OCI-LY7 (cell line): ENCODE results near the gene EXOC6B.

Experiments
- CTCF ChIP-seq: fragments of 200-600 bp; sonication (generic); conservative IDR thresholded peaks from 2 replicates; pipeline ENCODE4 v1.5.1; 2014; ENCODE audit warnings: mild to moderate bottlenecking, antibody characterized with exemption, low read length, moderate library complexity, mixed read lengths
- EZH2phosphoT487 ChIP-seq: fragments of 200-600 bp; sonication (generic); IDR thresholded peaks from 2 replicates; pipeline ENCODE4 v1.6.1; 2018; ENCODE audit warnings: low read depth, borderline replicate concordance, mild to moderate bottlenecking, mixed run types, antibody characterized with exemption, low read length, moderate library complexity, mixed read lengths

GRCh38 chr2:72630767-72631166 is 195.1 kb downstream of the EXOC6B start:
- no peak for TF ChIP-seq CTCF
- no peak for TF ChIP-seq EZH2phosphoT487
